ENCODE data around the gene TRNAU1AP. TPM values are rescaled to one million over a fixed set of nuclear protein-coding genes. Genes with fewer than 3 reads are reported as not detected.

TRNAU1AP gene
- total and polyA plus RNA-seq, 10 donors: 14.0 to 26.6 (median 24.0) TPM

DNA sequence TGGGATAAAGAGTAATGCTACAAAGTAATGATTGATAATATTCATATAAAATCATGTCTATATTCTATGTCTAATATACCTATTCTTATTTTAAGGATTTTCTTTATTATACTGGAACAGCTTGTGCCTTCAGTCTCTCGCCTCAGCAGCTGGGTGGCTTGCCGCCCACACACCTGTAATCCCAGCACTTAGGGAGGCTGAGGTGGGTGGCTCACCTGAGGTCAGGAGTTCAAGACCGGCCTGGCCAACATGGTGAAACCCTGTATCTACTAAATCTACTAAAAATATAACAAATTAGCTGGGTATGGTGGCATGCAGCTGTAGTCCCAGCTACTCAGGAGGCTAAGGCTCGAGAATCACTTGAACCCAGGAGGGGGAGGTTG, 7.6 kb upstream of the TRNAU1AP start:
- Histone ChIP-seq H3K27ac (no peak overlapping the region), H3K27me3 (replicated peaks in 1 of 7) (no peaks in the 10 kb centered on the region), H3K4me1 (no peaks in the 10 kb centered on the region), H3K36me3 (no peaks in the 10 kb centered on the region), H3K4me3 (no peak overlapping the region), H3K9me3 (no peaks in the 10 kb centered on the region)
- TF ChIP-seq, protein P1, sequence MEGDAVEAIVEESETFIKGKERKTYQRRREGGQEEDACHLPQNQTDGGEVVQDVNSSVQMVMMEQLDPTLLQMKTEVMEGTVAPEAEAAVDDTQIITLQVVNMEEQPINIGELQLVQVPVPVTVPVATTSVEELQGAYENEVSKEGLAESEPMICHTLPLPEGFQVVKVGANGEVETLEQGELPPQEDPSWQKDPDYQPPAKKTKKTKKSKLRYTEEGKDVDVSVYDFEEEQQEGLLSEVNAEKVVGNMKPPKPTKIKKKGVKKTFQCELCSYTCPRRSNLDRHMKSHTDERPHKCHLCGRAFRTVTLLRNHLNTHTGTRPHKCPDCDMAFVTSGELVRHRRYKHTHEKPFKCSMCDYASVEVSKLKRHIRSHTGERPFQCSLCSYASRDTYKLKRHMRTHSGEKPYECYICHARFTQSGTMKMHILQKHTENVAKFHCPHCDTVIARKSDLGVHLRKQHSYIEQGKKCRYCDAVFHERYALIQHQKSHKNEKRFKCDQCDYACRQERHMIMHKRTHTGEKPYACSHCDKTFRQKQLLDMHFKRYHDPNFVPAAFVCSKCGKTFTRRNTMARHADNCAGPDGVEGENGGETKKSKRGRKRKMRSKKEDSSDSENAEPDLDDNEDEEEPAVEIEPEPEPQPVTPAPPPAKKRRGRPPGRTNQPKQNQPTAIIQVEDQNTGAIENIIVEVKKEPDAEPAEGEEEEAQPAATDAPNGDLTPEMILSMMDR (IDR thresholded peaks at IDR 0.05 in 8 of 11, conservative IDR thresholded peaks at IDR 0.05 in 3 of 11): no peak
- TF ChIP-seq POLR2A (IDR thresholded peaks at IDR 0.05) (no peak), POLR2AphosphoS5 (IDR thresholded peaks at IDR 0.05) (no peak)
- intact Hi-C loops (cut with DNase I; ENCODE audit: low total_unique reads): no loop called here
- WGBS, 5 donors: 89 to 97% (median 93%) methylated on average over 4 of the region's 4 CpGs
- DNase-seq: no peak

DNA sequence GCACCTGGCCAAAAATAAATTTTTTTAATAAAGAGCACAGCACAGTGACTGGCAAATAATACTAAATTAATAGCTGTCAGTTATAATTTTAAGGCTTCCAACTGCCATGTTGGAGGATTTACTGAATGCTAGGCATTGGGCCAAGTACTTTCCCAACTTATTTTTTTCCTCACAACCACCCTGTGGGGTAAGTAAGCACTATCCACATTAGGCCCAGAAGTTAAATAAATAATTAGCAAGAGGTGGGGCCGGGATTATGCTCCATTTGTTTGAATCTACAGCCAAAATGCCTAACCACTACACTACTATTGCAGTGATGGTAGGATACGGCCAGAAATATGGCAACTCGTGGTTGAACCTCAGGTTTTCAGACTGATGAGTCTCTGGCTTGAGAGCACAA, 4.6 kb upstream of the TRNAU1AP start:
- TF ChIP-seq POLR2AphosphoS5 (IDR thresholded peaks at IDR 0.05): no peak
- TF ChIP-seq, protein P1 (IDR thresholded peaks at IDR 0.05 in 8 of 11, conservative IDR thresholded peaks at IDR 0.05 in 3 of 11): no peak
- TF ChIP-seq POLR2A (IDR thresholded peaks at IDR 0.05): no peak

DNA sequence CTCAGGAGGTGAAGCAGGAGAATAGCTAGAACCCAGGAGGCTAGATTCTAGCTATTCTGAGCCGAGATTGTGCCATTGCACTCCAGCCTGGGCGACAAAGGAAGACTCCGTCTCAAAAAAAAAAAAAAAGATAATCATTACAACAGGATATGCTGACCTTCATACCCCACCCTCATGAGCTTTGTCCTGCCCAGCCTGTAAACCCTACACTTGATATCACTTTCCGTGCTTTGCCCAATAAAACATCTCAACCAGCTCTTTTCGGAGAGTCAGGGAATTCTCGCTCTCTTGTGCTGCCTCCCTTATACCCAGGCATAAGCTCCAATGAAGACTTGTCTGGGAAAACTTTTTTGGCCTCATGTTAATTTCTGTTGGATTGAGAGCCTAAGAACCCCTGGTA, 1.5 kb upstream of the TRNAU1AP start:
- Histone ChIP-seq H3K9me3 (no peaks in the 10 kb centered on the region), H3K36me3 (peaks cover 0 to 22% (median 9%) of the 10 kb centered on the region in 6 donors), H3K4me3 (no peak overlapping the region), H3K4me1 (peaks cover 3 to 39% (median 22%) of the 10 kb centered on the region in 6 donors), H3K27ac (peak overlapping the region in 1 of 8 donors; percentile 88), H3K27me3 (replicated peaks in 1 of 7) (no peaks in the 10 kb centered on the region)
- DNase-seq: no peak
- 78 to 92% (median 89%) methylated on average over 6 of the region's 6 CpGs for WGBS, 5 donors
- intact Hi-C loops (cut with DNase I; ENCODE audit: low total_unique reads): no loop called here
- no peak for TF ChIP-seq POLR2A (IDR thresholded peaks at IDR 0.05)
- TF ChIP-seq POLR2AphosphoS5 (IDR thresholded peaks at IDR 0.05): no peak
- TF ChIP-seq, protein P1 (IDR thresholded peaks at IDR 0.05 in 8 of 11, conservative IDR thresholded peaks at IDR 0.05 in 3 of 11): no peak

More for the DNA sequence above, 4.6 kb upstream of the TRNAU1AP start:
- intact Hi-C loops (cut with DNase I; ENCODE audit: low total_unique reads): no loop called here
- H3K36me3 ChIP-seq: no peaks in the 10 kb centered on the region
- no peak for DNase-seq
- no peaks in the 10 kb centered on the region for H3K27me3 ChIP-seq (replicated peaks in 1 of 7)
- H3K9me3 ChIP-seq: no peaks in the 10 kb centered on the region
- 81 to 94% (median 90%) methylated on average over 3 of the region's 3 CpGs for WGBS, 5 donors
- no peak overlapping the region for H3K27ac ChIP-seq
- peaks cover 0 to 15% (median 7%) of the 10 kb centered on the region in 6 donors for H3K4me1 ChIP-seq
- no peak overlapping the region for H3K4me3 ChIP-seq

DNA sequence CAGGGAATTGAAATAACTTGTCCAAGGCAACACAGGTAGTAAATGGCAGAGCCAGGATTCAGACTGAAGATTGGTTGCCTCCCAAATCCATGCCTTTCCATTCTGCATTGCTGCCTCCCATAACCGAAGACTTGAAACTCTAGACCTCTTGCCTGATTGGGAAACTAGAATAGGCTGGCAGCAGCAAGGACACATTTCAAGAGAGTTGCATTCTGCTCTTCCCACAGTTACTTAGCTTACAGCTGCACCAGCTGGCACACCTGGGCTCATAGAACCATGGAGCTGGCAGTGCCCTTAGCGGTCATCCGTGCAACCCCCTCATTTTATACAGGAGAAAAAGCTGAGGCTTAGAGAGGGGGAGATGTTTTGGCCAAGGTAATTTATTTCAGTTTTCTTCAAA, 8.0 kb downstream of the TRNAU1AP start:
- Histone ChIP-seq H3K36me3 (peaks cover 5 to 100% (median 92%) of the 10 kb centered on the region in 6 donors), H3K9me3 (no peaks in the 10 kb centered on the region), H3K27me3 (replicated peaks in 1 of 7) (no peaks in the 10 kb centered on the region), H3K4me3 (no peak overlapping the region), H3K27ac (no peak overlapping the region), H3K4me1 (no peaks in the 10 kb centered on the region)
- 93 to 98% (median 97%) methylated on average over 3 of the region's 3 CpGs for WGBS, 5 donors
- no peak for DNase-seq
- intact Hi-C loops (cut with DNase I; ENCODE audit: low total_unique reads): no loop called here
- TF ChIP-seq, protein P1 (IDR thresholded peaks at IDR 0.05 in 8 of 11, conservative IDR thresholded peaks at IDR 0.05 in 3 of 11): no peak
- no peak for TF ChIP-seq POLR2AphosphoS5 (IDR thresholded peaks at IDR 0.05)
- no peak for TF ChIP-seq POLR2A (IDR thresholded peaks at IDR 0.05)
